Measurements from ENCODE around the gene LNPEP.

DNA sequence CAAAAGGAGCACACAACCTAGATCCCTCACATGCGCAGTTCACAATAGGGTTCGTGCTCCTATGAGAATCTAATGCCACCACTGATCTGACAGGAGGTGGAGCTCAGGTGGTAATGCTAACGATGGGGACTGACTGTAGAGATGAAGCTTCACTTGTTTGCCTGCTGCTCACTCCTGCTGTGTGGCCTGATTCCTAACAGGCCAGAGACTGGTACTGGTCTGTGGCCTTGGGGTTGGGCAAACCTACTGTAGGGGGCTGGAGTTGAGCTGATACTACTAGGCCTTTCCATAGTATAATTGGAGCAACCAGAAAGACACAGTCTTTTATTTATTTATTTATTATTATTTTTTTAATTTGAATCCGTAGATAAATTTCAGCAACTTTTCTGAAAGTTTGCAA, 5.3 kb downstream of the LNPEP start:
- no peak for TF ChIP-seq ZNF565 (CRISPR knock-in tag; conservative IDR thresholded peaks at IDR 0.05; ENCODE audit: low read depth)
- TF ChIP-seq, protein P1, sequence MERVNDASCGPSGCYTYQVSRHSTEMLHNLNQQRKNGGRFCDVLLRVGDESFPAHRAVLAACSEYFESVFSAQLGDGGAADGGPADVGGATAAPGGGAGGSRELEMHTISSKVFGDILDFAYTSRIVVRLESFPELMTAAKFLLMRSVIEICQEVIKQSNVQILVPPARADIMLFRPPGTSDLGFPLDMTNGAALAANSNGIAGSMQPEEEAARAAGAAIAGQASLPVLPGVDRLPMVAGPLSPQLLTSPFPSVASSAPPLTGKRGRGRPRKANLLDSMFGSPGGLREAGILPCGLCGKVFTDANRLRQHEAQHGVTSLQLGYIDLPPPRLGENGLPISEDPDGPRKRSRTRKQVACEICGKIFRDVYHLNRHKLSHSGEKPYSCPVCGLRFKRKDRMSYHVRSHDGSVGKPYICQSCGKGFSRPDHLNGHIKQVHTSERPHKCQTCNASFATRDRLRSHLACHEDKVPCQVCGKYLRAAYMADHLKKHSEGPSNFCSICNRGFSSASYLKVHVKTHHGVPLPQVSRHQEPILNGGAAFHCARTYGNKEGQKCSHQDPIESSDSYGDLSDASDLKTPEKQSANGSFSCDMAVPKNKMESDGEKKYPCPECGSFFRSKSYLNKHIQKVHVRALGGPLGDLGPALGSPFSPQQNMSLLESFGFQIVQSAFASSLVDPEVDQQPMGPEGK (CRISPR knock-in tag; IDR thresholded peaks at IDR 0.05; ENCODE audit: borderline replicate concordance) = no peak
- TF ChIP-seq ZFP30 (CRISPR knock-in tag; IDR thresholded peaks at IDR 0.05) = no peak
- TF ChIP-seq ISL1 (CRISPR knock-in tag; IDR thresholded peaks at IDR 0.05) = no peak
- TF ChIP-seq, protein P2, sequence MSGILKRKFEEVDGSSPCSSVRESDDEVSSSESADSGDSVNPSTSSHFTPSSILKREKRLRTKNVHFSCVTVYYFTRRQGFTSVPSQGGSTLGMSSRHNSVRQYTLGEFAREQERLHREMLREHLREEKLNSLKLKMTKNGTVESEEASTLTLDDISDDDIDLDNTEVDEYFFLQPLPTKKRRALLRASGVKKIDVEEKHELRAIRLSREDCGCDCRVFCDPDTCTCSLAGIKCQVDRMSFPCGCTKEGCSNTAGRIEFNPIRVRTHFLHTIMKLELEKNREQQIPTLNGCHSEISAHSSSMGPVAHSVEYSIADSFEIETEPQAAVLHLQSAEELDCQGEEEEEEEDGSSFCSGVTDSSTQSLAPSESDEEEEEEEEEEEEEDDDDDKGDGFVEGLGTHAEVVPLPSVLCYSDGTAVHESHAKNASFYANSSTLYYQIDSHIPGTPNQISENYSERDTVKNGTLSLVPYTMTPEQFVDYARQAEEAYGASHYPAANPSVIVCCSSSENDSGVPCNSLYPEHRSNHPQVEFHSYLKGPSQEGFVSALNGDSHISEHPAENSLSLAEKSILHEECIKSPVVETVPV (CRISPR knock-in tag; IDR thresholded peaks at IDR 0.05) = no peak
- TF ChIP-seq ZFP3 (CRISPR knock-in tag; IDR thresholded peaks at IDR 0.05) = no peak
- TF ChIP-seq, protein P3, sequence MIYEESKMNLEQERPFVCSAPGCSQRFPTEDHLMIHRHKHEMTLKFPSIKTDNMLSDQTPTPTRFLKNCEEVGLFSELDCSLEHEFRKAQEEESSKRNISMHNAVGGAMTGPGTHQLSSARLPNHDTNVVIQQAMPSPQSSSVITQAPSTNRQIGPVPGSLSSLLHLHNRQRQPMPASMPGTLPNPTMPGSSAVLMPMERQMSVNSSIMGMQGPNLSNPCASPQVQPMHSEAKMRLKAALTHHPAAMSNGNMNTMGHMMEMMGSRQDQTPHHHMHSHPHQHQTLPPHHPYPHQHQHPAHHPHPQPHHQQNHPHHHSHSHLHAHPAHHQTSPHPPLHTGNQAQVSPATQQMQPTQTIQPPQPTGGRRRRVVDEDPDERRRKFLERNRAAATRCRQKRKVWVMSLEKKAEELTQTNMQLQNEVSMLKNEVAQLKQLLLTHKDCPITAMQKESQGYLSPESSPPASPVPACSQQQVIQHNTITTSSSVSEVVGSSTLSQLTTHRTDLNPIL (CRISPR knock-in tag; IDR thresholded peaks at IDR 0.05; ENCODE audit: low read depth) = no peak
